ENCODE results near the gene PDE4D. TPM values are rescaled to one million over a fixed set of nuclear protein-coding genes. Genes with fewer than 3 reads are reported as not detected.

Gene PDE4D
- total RNA-seq, 4 donors from 2014 or later: 15.9 to 66.3 (median 48.7) TPM

DNA sequence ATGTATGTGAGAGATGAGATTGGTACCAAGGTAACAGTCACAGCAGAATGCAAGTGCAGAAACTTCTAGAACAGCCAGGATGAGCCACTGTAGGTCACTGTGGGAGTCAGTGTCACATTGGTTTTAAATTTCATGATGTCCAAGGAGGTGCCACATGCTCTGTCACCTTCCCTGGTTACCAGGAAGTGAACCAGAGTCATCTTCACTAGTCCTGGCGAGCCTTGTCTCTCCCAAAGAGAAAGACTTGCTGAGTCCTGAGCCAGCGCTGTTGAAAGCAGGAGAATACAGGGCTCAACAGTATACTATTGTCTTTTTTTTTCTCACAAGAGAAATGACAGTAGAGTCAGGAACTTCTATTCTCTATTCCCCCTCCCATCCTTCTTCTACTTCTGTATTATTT lies 695.2 kb downstream of the PDE4D start:
- Histone ChIP-seq H3K4me3 (no peak overlapping the region), H3K36me3 (peaks cover 0 to 5% (median 0%) of the 10 kb centered on the region in 3 donors), H3K9me3 (no peaks in the 10 kb centered on the region), H3K27me3 (no peaks in the 10 kb centered on the region), H3K4me1 (no peaks in the 10 kb centered on the region), H3K27ac (no peak overlapping the region)
- no peak for TF ChIP-seq EP300 (IDR thresholded peaks at IDR 0.05)
- TF ChIP-seq POLR2A (IDR thresholded peaks at IDR 0.05): no peak
- TF ChIP-seq, protein P1, sequence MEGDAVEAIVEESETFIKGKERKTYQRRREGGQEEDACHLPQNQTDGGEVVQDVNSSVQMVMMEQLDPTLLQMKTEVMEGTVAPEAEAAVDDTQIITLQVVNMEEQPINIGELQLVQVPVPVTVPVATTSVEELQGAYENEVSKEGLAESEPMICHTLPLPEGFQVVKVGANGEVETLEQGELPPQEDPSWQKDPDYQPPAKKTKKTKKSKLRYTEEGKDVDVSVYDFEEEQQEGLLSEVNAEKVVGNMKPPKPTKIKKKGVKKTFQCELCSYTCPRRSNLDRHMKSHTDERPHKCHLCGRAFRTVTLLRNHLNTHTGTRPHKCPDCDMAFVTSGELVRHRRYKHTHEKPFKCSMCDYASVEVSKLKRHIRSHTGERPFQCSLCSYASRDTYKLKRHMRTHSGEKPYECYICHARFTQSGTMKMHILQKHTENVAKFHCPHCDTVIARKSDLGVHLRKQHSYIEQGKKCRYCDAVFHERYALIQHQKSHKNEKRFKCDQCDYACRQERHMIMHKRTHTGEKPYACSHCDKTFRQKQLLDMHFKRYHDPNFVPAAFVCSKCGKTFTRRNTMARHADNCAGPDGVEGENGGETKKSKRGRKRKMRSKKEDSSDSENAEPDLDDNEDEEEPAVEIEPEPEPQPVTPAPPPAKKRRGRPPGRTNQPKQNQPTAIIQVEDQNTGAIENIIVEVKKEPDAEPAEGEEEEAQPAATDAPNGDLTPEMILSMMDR (IDR thresholded peaks at IDR 0.05): no peak
- DNase-seq (ENCODE audit: low spot score in 2 of 2): no peak
- WGBS, 2 donors: 80 to 85% methylated on average over 2 of the region's 2 CpGs

DNA sequence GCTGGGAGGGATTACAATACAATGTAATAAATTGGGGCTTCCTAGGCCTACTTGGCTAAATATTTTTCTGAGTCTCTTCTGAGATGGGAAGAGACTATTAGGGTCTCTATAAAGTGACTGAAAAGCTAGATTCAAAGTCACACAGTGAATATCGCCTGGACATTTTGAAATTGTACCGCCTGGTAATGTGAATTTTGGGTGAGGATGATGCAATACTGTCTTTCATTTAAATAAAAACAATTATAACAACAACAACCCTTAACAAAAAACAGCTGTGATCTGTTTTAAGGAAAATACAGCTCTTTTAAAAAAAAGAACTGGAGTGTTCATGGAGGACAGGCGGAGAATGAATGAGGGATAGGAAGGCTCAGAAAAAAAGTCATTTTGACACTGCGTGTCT lies 695.6 kb downstream of the PDE4D start:
- H3K36me3 ChIP-seq: peaks cover 0 to 5% (median 0%) of the 10 kb centered on the region in 3 donors
- DNase-seq (ENCODE audit: low spot score in 2 of 2): no peak
- no peak overlapping the region for H3K4me3 ChIP-seq
- no peak overlapping the region for H3K27ac ChIP-seq
- no peaks in the 10 kb centered on the region for H3K9me3 ChIP-seq
- H3K4me1 ChIP-seq: no peaks in the 10 kb centered on the region
- WGBS, 2 donors: 63 to 67% methylated on average over 4 of the region's 4 CpGs
- no peaks in the 10 kb centered on the region for H3K27me3 ChIP-seq
- TF ChIP-seq, protein P1 (IDR thresholded peaks at IDR 0.05): no peak
- TF ChIP-seq POLR2A (IDR thresholded peaks at IDR 0.05) (no peak), EP300 (IDR thresholded peaks at IDR 0.05) (no peak)

DNA sequence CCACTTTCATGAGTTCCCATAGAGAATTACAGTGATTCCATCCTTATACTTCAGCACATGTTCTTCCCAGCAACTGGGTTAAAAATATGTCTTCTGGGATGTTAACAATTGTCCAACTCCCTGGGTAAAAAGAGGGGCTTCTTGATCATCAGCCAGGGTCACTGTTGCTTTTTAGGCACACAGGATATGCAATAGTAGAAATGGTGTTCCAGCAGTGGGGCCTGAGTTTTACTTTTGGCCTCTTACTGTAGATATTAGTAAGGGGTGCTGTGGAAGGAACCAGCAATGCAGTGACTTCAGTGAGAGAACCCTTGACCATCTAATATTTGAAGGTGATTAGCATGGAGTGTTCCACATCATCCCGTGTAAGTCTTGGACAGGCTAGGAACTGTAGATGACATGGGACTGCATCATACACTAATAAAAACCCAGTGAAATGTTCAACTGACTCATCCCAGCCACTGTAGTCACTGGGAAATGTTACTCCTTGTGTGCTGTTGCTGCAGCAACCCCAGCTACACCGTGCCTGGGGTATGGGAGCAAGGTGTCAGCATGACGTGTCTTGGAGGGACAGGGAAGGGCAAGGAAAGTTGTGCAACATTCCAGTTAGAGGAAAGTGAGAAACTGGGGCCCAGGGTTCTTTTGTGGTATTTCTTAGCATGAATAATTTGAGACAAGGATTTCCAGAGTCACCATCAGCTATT lies 699.8 kb downstream of the PDE4D start:
- Histone ChIP-seq H3K27ac (no peak overlapping the region), H3K36me3 (peaks cover 0 to 5% (median 0%) of the 10 kb centered on the region in 3 donors), H3K4me1 (peaks cover 0 to 10% (median under 1%) of the 10 kb centered on the region in 4 donors), H3K9me3 (no peaks in the 10 kb centered on the region), H3K4me3 (no peak overlapping the region), H3K27me3 (no peaks in the 10 kb centered on the region)
- no peak for DNase-seq (ENCODE audit: low spot score in 2 of 2)
- TF ChIP-seq POLR2A (IDR thresholded peaks at IDR 0.05) (no peak), EP300 (IDR thresholded peaks at IDR 0.05) (no peak)
- TF ChIP-seq, protein P1 (IDR thresholded peaks at IDR 0.05): no peak
- WGBS, 2 donors: 76 to 86% methylated on average over 3 of the region's 3 CpGs

DNA sequence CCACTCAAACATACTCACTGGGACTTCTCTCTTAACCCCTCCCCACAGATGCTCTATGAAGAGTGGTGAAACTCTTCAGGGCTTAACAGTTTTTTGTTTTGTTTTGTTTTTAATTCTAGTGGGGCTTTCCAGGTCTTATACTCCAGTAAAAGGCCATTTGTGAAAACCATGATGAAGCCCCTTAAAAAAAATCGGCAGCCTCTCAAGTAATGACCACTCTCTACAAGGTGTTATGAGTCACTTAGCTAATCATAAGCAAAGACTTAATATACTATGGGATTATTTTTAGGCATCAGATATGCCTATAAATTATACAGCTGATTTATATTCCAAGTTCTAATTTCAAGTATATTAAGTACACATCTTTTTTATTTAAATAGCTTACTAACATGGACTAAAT lies 702.8 kb downstream of the PDE4D start:
- H3K27ac ChIP-seq: no peak overlapping the region
- WGBS, 2 donors: 67 to 71% methylated on average over 1 of the region's 1 CpG

More for the DNA sequence above, 702.8 kb downstream of the PDE4D start:
- Histone ChIP-seq H3K4me1 (peaks cover 0 to 21% (median 2%) of the 10 kb centered on the region in 4 donors), H3K9me3 (no peaks in the 10 kb centered on the region), H3K4me3 (no peak overlapping the region), H3K27me3 (no peaks in the 10 kb centered on the region), H3K36me3 (peaks cover 0 to 5% (median 0%) of the 10 kb centered on the region in 3 donors)
- no peak for DNase-seq (ENCODE audit: low spot score in 2 of 2)
- no peak for TF ChIP-seq POLR2A (IDR thresholded peaks at IDR 0.05)
- TF ChIP-seq EP300 (IDR thresholded peaks at IDR 0.05): no peak
- TF ChIP-seq, protein P1 (IDR thresholded peaks at IDR 0.05): no peak

Data from tibial nerve (tissue), 4 donors.